Thyroid gland (tissue), 4 donors: ENCODE measurements around the gene RNF126. TPM values are rescaled to one million over a fixed set of nuclear protein-coding genes. Genes with fewer than 3 reads are reported as not detected.

Experiments used
- DNase-seq, 2 donors: peaks; one replicate each; pipeline ENCODE4 v3.0.0-alpha.2; 2019
- H3K27ac ChIP-seq, 3 donors: fragments of 200-600 bp; sonication (generic); 1 replicate in 2 of 3; 2 replicates in 1 of 3; pipeline ENCODE4 v1.5.1; 2016 to 2019; ENCODE audit warnings: mild to moderate bottlenecking in 1 of 3, moderate library complexity in 1 of 3
- H3K27me3 ChIP-seq: fragments of 200-600 bp; sonication (generic); one replicate; pipeline ENCODE4 v1.5.1; 2019
- H3K36me3 ChIP-seq, 2 donors: fragments of 200-600 bp; sonication (generic); one replicate each; pipeline ENCODE4 v1.5.1; 2016 to 2019
- H3K4me1 ChIP-seq, 2 donors: fragments of 200-600 bp; sonication (generic); one replicate each; pipeline ENCODE4 v1.5.1; 2017 to 2019
- H3K4me3 ChIP-seq, 3 donors: fragments of 200-600 bp; sonication (generic); replicated peaks in 1 of 3; 1 replicate in 2 of 3; 2 replicates in 1 of 3; pipeline ENCODE4 v1.5.1; 2016; ENCODE audit warnings: mild to moderate bottlenecking in 1 of 3
- H3K9me3 ChIP-seq: fragments of 200-600 bp; sonication (generic); one replicate; pipeline ENCODE4 v1.5.1; 2017
- CTCF ChIP-seq, 6 experiments: fragments of 200-600 bp in 3 of 6; fragments of 450-650 bp in 3 of 6; sonication (generic) in 3 of 6; IDR thresholded peaks; one replicate each; pipeline ENCODE4 v1.5.1; 2016 to 2019; ENCODE audit warnings: antibody characterized with exemption in 6 of 6, mild to moderate bottlenecking in 2 of 6, inconsistent platforms in 1 of 6, moderate library complexity in 1 of 6
- POLR2A ChIP-seq, 2 donors: fragments of 450-650 bp; IDR thresholded peaks; one replicate each; pipeline ENCODE4 v1.6.1; 2017; ENCODE audit warnings: antibody characterized with exemption in 2 of 2, mild to moderate bottlenecking in 2 of 2, moderate library complexity in 1 of 2
- WGBS, 2 donors: methylation state at CpG; one replicate each; pipeline ENCODE4 v1.1.5; 2017; 5-methylcytosine and 5-hydroxymethylcytosine counted together
- intact Hi-C: fragments of 100-400 bp; cut with DNase I; formaldehyde crosslinking; loops from one replicate; pipeline ENCODE4 v1.15.1; 2023
- total RNA-seq, 4 donors: library from RNA; depleted of rRNA; stranded (reverse); fragments of >200 nt; gene quantifications; one replicate each; pipeline ENCODE4 v1.2.3, GENCODE V29; 2016

RNF126 gene
- total RNA-seq, 4 donors from 2014 or later = 41.4 to 55.5 (median 53.5) TPM

GRCh38 chr19:688992-689391 lies 26.0 kb upstream of the RNF126 start:
- 75 to 83% methylated on average over 17 of the region's 17 CpGs for WGBS, 2 donors
- no peaks in the 10 kb centered on the region for H3K27me3 ChIP-seq
- TF ChIP-seq CTCF (IDR thresholded peaks at IDR 0.05) = no peak
- no peak for TF ChIP-seq POLR2A (IDR thresholded peaks at IDR 0.05)
- DNase-seq = no peak
- no peak overlapping the region for H3K27ac ChIP-seq
- no peak overlapping the region for H3K4me3 ChIP-seq
- H3K36me3 ChIP-seq = no peaks in the 10 kb centered on the region
- intact Hi-C loops = no loop called here
- no peaks in the 10 kb centered on the region for H3K4me1 ChIP-seq
- H3K9me3 ChIP-seq = no peaks in the 10 kb centered on the region

- 51 to 71% methylated on average over 15 of the region's 15 CpGs for WGBS, 2 donors
- intact Hi-C loops = no loop called here
- no peaks in the 10 kb centered on the region for H3K9me3 ChIP-seq
- H3K36me3 ChIP-seq = no peaks in the 10 kb centered on the region
- H3K4me1 ChIP-seq = no peaks in the 10 kb centered on the region
- no peaks in the 10 kb centered on the region for H3K27me3 ChIP-seq
- H3K27ac ChIP-seq = no peak overlapping the region
- DNase-seq = no peak
- no peak overlapping the region for H3K4me3 ChIP-seq
- no peak for TF ChIP-seq CTCF (IDR thresholded peaks at IDR 0.05)
- TF ChIP-seq POLR2A (IDR thresholded peaks at IDR 0.05) = no peak
Observed at GRCh38 chr19:688214-688613, 25.2 kb upstream of the RNF126 start.

- no peaks in the 10 kb centered on the region for H3K27me3 ChIP-seq
- no peaks in the 10 kb centered on the region for H3K36me3 ChIP-seq
- intact Hi-C loops = no loop called here
- DNase-seq = no peak
- WGBS, 2 donors = 83 to 93% methylated on average over 9 to 11 of the region's 11 CpGs
- TF ChIP-seq POLR2A (IDR thresholded peaks at IDR 0.05) (no peak), CTCF (IDR thresholded peaks at IDR 0.05) (no peak)
- H3K9me3 ChIP-seq = no peaks in the 10 kb centered on the region
- H3K4me3 ChIP-seq = no peak overlapping the region
- H3K4me1 ChIP-seq = no peaks in the 10 kb centered on the region
- no peak overlapping the region for H3K27ac ChIP-seq
Observed at GRCh38 chr19:687569-688166, 24.7 kb upstream of the RNF126 start.

- H3K4me1 ChIP-seq = no peaks in the 10 kb centered on the region
- no peak overlapping the region for H3K4me3 ChIP-seq
- H3K27me3 ChIP-seq = no peaks in the 10 kb centered on the region
- 75 to 86% methylated on average over 8 to 14 of the region's 17 CpGs for WGBS, 2 donors
- intact Hi-C loops = no loop called here
- no peak overlapping the region for H3K27ac ChIP-seq
- no peaks in the 10 kb centered on the region for H3K36me3 ChIP-seq
- no peak for DNase-seq
- TF ChIP-seq CTCF (IDR thresholded peaks at IDR 0.05) = no peak
- TF ChIP-seq POLR2A (IDR thresholded peaks at IDR 0.05) = no peak
- H3K9me3 ChIP-seq = no peaks in the 10 kb centered on the region
Observed at GRCh38 chr19:686589-687297, 23.7 kb upstream of the RNF126 start.

GRCh38 chr19:685454-685931 lies 22.5 kb upstream of the RNF126 start:
- intact Hi-C loops = no loop called here
- Histone ChIP-seq H3K27ac (no peak overlapping the region), H3K9me3 (no peaks in the 10 kb centered on the region), H3K27me3 (no peaks in the 10 kb centered on the region), H3K4me3 (no peak overlapping the region), H3K36me3 (no peaks in the 10 kb centered on the region), H3K4me1 (peaks cover 0 to 5% of the 10 kb centered on the region in 2 donors)
- no peak for DNase-seq
- TF ChIP-seq POLR2A (IDR thresholded peaks at IDR 0.05) (no peak), CTCF (IDR thresholded peaks at IDR 0.05) (no peak)
- 84 to 86% methylated on average over 18 to 29 of the region's 31 CpGs for WGBS, 2 donors
